IMR-90 (cell line): ENCODE results near the gene PAPPA.

Experiments used
- BHLHE40 ChIP-seq: fragments of 150-350 bp; IDR thresholded peaks from 2 replicates; pipeline ENCODE4 v1.6.1; 2016; ENCODE audit warnings: mild to moderate bottlenecking, low read depth, low read length
- CHD1 ChIP-seq: IDR thresholded peaks from 2 replicates; pipeline ENCODE4 v1.6.1; 2012; ENCODE audit warnings: low read depth, low read length, improper control_type of control experiment
- MAFK ChIP-seq: IDR thresholded peaks from 2 replicates; pipeline ENCODE4 v1.6.1; 2012; ENCODE audit warnings: low read depth, low read length, improper control_type of control experiment
- MXI1 ChIP-seq: IDR thresholded peaks from 2 replicates; pipeline ENCODE4 v1.6.1; 2012; ENCODE audit warnings: low read depth, mild to moderate bottlenecking, low read length, moderate library complexity, borderline replicate concordance
- NFE2L2 ChIP-seq: fragments of 150-350 bp; IDR thresholded peaks from 2 replicates; pipeline ENCODE4 v1.6.1; 2016; ENCODE audit warnings: low read depth, mild to moderate bottlenecking, low read length
- POLR2A ChIP-seq: IDR thresholded peaks from 2 replicates; pipeline ENCODE4 v1.6.1; 2012; ENCODE audit warnings: mild to moderate bottlenecking, low read depth, low read length
- RAD21 ChIP-seq: IDR thresholded peaks from 2 replicates; pipeline ENCODE4 v1.6.1; 2012; ENCODE audit warnings: low read length, improper control_type of control experiment
- RCOR1 ChIP-seq: IDR thresholded peaks from 2 replicates; pipeline ENCODE4 v1.6.1; 2012; ENCODE audit warnings: mild to moderate bottlenecking, low read length, improper control_type of control experiment; ENCODE audit not compliant: insufficient replicate concordance
- RFX5 ChIP-seq: IDR thresholded peaks from 2 replicates; pipeline ENCODE4 v1.8.0; 2012; ENCODE audit warnings: low read depth, mild to moderate bottlenecking, low read length, moderate library complexity
- SMC3 ChIP-seq: fragments of 150-350 bp; IDR thresholded peaks from 2 replicates; pipeline ENCODE4 v1.6.1; 2016; ENCODE audit warnings: low read depth, mild to moderate bottlenecking, antibody characterized with exemption, low read length, moderate library complexity
- TF ChIP-seq, protein P1 (sequence below): conservative IDR thresholded peaks from 2 replicates; pipeline ENCODE4 v1.5.1; 2012; ENCODE audit warnings: mild to moderate bottlenecking, low read depth, low read length, improper control_type of control experiment
- TF ChIP-seq, protein P2 (sequence below): fragments of 150-350 bp; IDR thresholded peaks from 2 replicates; pipeline ENCODE4 v1.6.1; 2017; ENCODE audit warnings: mild to moderate bottlenecking, antibody characterized with exemption, low read length, low read depth

DNA sequence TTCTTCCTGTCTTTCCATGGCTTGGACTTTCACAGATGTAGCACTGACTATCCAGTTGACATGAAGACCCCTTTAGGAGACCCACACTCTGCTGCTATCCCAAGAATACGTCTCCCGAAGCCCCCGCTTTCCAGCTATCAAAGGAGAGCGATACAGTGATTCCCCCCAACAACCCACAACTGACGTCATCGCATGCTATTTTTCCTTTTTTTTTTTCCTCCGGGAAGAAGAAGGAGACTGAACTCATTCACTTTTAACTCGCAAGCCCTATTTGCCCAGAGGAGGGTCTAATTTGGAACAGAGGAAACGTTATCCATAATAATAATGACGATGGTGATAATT lies 2.1 kb downstream of the PAPPA start:
- TF ChIP-seq, protein P1, sequence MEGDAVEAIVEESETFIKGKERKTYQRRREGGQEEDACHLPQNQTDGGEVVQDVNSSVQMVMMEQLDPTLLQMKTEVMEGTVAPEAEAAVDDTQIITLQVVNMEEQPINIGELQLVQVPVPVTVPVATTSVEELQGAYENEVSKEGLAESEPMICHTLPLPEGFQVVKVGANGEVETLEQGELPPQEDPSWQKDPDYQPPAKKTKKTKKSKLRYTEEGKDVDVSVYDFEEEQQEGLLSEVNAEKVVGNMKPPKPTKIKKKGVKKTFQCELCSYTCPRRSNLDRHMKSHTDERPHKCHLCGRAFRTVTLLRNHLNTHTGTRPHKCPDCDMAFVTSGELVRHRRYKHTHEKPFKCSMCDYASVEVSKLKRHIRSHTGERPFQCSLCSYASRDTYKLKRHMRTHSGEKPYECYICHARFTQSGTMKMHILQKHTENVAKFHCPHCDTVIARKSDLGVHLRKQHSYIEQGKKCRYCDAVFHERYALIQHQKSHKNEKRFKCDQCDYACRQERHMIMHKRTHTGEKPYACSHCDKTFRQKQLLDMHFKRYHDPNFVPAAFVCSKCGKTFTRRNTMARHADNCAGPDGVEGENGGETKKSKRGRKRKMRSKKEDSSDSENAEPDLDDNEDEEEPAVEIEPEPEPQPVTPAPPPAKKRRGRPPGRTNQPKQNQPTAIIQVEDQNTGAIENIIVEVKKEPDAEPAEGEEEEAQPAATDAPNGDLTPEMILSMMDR: no peak
- no peak for TF ChIP-seq BHLHE40
- TF ChIP-seq, protein P2, sequence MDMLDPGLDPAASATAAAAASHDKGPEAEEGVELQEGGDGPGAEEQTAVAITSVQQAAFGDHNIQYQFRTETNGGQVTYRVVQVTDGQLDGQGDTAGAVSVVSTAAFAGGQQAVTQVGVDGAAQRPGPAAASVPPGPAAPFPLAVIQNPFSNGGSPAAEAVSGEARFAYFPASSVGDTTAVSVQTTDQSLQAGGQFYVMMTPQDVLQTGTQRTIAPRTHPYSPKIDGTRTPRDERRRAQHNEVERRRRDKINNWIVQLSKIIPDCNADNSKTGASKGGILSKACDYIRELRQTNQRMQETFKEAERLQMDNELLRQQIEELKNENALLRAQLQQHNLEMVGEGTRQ: no peak
- no peak for TF ChIP-seq NFE2L2
- no peak for TF ChIP-seq SMC3
- TF ChIP-seq POLR2A: no peak; the same call in 1 of the 2 replicates
- no peak for TF ChIP-seq RCOR1
- no peak; the same call in 1 of the 2 replicates for TF ChIP-seq RAD21
- no peak for TF ChIP-seq RFX5
- TF ChIP-seq CHD1: no peak
- no peak for TF ChIP-seq MAFK
- TF ChIP-seq MXI1: no peak
